Caco-2 (cell line): Measurements from ENCODE around the gene PRSS22. TPM values are rescaled to one million over a fixed set of nuclear protein-coding genes. Genes with fewer than 3 reads are reported as not detected.

Source experiments
- BruUV-seq: library from RNA; stranded (reverse); fragments of 400-500 nt; replicated peaks from 2 replicates; lab custom pipeline; 2021; lab: Mats Ljungman, UMichigan
- CTCF ChIA-PET: fragments of 300-600 bp; sonication (Branson Sonifier 250); formaldehyde crosslinking; loops from one replicate; lab custom pipeline; 2022; ENCODE audit warnings: antibody characterized with exemption; lab: Charles Lee
- POLR2A ChIA-PET: fragments of 300-600 bp; sonication (Branson Sonifier 250); formaldehyde crosslinking; loops from one replicate; lab custom pipeline; 2022; ENCODE audit warnings: antibody characterized with exemption; lab: Charles Lee
- DNase-seq, 2 experiments: peaks; one replicate each; pipeline versions ENCODE4 v3.0.0 to v3.0.0-alpha.2; 2020 to 2022
- H3K27me3 ChIP-seq: replicated peaks from 2 replicates; pipeline ENCODE4 v1.6.0; 2011; ENCODE audit warnings: low read length; ENCODE audit not compliant: control insufficient read depth, insufficient read depth
- H3K36me3 ChIP-seq: 2 replicates; pipeline ENCODE4 v1.5.1; 2011; ENCODE audit warnings: low read length; ENCODE audit not compliant: control insufficient read depth, insufficient read depth
- H3K4me1 ChIP-seq: fragments of 250-450 bp; sonication (Bioruptor Pico); 2 replicates; pipeline ENCODE4 v1.5.1; 2020; ENCODE audit warnings: mild to moderate bottlenecking
- H3K4me3 ChIP-seq: 2 replicates; pipeline ENCODE4 v1.5.1; 2011; ENCODE audit warnings: low read depth, mild to moderate bottlenecking, control low read depth, low read length
- H3K9me3 ChIP-seq: fragments of 250-450 bp; sonication (Bioruptor Pico); 2 replicates; pipeline ENCODE4 v1.5.1; 2020; ENCODE audit warnings: mild to moderate bottlenecking, moderate library complexity
- H3K27ac Mint-ChIP-seq: one replicate; pipeline ENCODE4 v1.8.0; 2022; ENCODE audit warnings: mixed read lengths; ENCODE audit not compliant: unreplicated experiment
- H3K27me3 Mint-ChIP-seq: one replicate; pipeline ENCODE4 v1.8.0; 2022; ENCODE audit warnings: mixed read lengths; ENCODE audit not compliant: insufficient read depth, unreplicated experiment
- H3K36me3 Mint-ChIP-seq: one replicate; pipeline ENCODE4 v1.8.0; 2022; ENCODE audit warnings: mild to moderate bottlenecking, mixed read lengths; ENCODE audit not compliant: insufficient read depth, unreplicated experiment
- H3K4me1 Mint-ChIP-seq: one replicate; pipeline ENCODE4 v1.8.0; 2022; ENCODE audit warnings: low read depth, mixed read lengths; ENCODE audit not compliant: unreplicated experiment
- H3K4me3 Mint-ChIP-seq: one replicate; pipeline ENCODE4 v1.8.0; 2022; ENCODE audit warnings: mild to moderate bottlenecking, moderate library complexity, mixed read lengths; ENCODE audit not compliant: unreplicated experiment
- H3K9me3 Mint-ChIP-seq: one replicate; pipeline ENCODE4 v1.8.0; 2022; ENCODE audit warnings: mixed read lengths; ENCODE audit not compliant: unreplicated experiment
- intact Hi-C: fragments of 100-400 bp; cut with micrococcal nuclease; formaldehyde crosslinking; loops from one replicate; pipeline ENCODE4 v1.10.0; 2022; ENCODE audit not compliant: unreplicated experiment
- total RNA-seq: library from RNA; stranded (reverse); gene quantifications from 2 replicates; pipeline ENCODE4 v1.2.3, GENCODE V29; 2022
- TF ChIP-seq, protein P1 (sequence below), 2 experiments: fragments of 200-600 bp in 1 of 2; IDR thresholded peaks; 1 replicate in 1 of 2; 2 replicates in 1 of 2; pipeline versions ENCODE4 v1.5.1 to v1.8.0; 2011 to 2022; ENCODE audit warnings: antibody characterized with exemption in 1 of 2, control low read depth in 1 of 2, inconsistent platforms in 1 of 2, low read depth in 1 of 2, low read length in 1 of 2, mild to moderate bottlenecking in 1 of 2, moderate library complexity in 1 of 2; ENCODE audit not compliant: insufficient read depth in 1 of 2, severe bottlenecking in 1 of 2, unreplicated experiment in 1 of 2

The PRSS22 gene
- total RNA-seq, 1 experiment from 2014 or later = 131 TPM

DNA sequence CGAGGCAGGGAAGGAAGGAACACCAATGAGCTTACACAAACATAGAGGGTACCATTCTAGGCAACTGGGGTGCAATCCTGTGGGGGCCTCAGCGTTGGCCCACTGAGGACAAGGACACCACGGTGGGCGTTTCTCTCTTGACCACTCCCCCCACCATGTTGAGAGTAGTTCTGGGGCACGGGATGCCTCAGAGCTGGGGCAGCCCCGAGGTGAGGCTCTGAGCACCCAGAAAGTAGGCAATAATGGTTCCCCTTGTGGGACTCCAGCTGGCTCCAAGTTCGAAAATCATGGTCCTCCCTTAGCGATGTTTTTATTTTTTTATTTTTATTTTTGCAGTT is 35.8 kb downstream of the PRSS22 start:
- BruUV-seq = no TSS peak
- H3K36me3 Mint-ChIP-seq = no peaks in the 10 kb centered on the region
- H3K36me3 ChIP-seq = no peaks in the 10 kb centered on the region
- DNase-seq = no peak
- no peak overlapping the region for H3K4me3 Mint-ChIP-seq
- intact Hi-C loops = loop anchor here (2.0 kb wide), 1 partner anchor 39 kb away; no protein-coding TSS in a partner anchor
- no peaks in the 10 kb centered on the region for H3K9me3 Mint-ChIP-seq
- ChIA-PET POLR2A (no interaction called here), CTCF (interaction anchor here (0.5 kb wide), 1 partner anchor 38 kb away, joined by 4 read pairs; no protein-coding TSS in a partner anchor)
- no peak overlapping the region for H3K27ac Mint-ChIP-seq
- no peak overlapping the region for H3K4me3 ChIP-seq
- H3K4me1 ChIP-seq = no peaks in the 10 kb centered on the region
- no peaks in the 10 kb centered on the region for H3K9me3 ChIP-seq
- TF ChIP-seq, protein P1, sequence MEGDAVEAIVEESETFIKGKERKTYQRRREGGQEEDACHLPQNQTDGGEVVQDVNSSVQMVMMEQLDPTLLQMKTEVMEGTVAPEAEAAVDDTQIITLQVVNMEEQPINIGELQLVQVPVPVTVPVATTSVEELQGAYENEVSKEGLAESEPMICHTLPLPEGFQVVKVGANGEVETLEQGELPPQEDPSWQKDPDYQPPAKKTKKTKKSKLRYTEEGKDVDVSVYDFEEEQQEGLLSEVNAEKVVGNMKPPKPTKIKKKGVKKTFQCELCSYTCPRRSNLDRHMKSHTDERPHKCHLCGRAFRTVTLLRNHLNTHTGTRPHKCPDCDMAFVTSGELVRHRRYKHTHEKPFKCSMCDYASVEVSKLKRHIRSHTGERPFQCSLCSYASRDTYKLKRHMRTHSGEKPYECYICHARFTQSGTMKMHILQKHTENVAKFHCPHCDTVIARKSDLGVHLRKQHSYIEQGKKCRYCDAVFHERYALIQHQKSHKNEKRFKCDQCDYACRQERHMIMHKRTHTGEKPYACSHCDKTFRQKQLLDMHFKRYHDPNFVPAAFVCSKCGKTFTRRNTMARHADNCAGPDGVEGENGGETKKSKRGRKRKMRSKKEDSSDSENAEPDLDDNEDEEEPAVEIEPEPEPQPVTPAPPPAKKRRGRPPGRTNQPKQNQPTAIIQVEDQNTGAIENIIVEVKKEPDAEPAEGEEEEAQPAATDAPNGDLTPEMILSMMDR (IDR thresholded peaks at IDR 0.05; ENCODE audit: insufficient read depth in 1 of 2, low read depth in 1 of 2, low read length in 1 of 2, severe bottlenecking in 1 of 2, unreplicated experiment in 1 of 2) = no peak
- no peaks in the 10 kb centered on the region for H3K27me3 ChIP-seq
- no peaks in the 10 kb centered on the region for H3K27me3 Mint-ChIP-seq
- peaks cover 4% of the 10 kb centered on the region for H3K4me1 Mint-ChIP-seq

DNA sequence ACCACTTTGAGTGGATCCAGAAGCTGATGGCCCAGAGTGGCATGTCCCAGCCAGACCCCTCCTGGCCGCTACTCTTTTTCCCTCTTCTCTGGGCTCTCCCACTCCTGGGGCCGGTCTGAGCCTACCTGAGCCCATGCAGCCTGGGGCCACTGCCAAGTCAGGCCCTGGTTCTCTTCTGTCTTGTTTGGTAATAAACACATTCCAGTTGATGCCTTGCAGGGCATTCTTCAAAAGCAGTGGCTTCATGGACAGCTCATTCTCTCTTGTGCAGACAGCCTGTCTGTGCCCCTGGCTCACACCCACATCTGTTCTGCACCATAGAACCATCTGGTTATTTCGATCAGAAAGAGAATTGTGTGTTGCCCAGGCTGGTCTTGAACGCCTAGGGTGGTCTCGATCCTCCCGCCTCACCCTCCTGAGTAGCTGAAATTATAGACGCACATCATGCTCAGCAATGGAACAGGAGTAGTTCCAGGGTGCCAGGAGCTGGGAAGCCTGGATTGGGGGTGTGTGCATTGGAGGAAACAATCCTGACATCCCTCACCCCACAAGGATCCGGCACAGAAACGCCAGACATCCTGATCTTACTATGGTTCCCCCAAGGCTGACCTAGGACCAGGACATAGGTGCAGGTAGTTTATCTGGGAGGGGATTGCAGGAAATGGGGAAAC is 36.3 kb downstream of the PRSS22 start:
- BruUV-seq = no TSS peak
- CTCF ChIA-PET = interaction anchor here (0.5 to 0.6 kb wide), 2 partner anchors 38 to 61 kb away, joined by 3 to 4 read pairs; partner anchors contain the start of gene FLYWCH2
- H3K9me3 Mint-ChIP-seq = no peaks in the 10 kb centered on the region

GRCh38 chr16:2820836-2821486 is 37.0 kb downstream of the PRSS22 start:
- Mint-ChIP-seq H3K4me3 (no peak overlapping the region), H3K4me1 (peaks cover 4% of the 10 kb centered on the region), H3K27me3 (no peaks in the 10 kb centered on the region), H3K9me3 (no peaks in the 10 kb centered on the region), H3K27ac (no peak overlapping the region), H3K36me3 (no peaks in the 10 kb centered on the region)
- no peak for DNase-seq
- intact Hi-C loops = no loop called here
- Histone ChIP-seq H3K9me3 (no peaks in the 10 kb centered on the region), H3K36me3 (no peaks in the 10 kb centered on the region), H3K27me3 (no peaks in the 10 kb centered on the region), H3K4me1 (peaks cover under 1% of the 10 kb centered on the region; the same call in 1 of the 2 replicates), H3K4me3 (no peak overlapping the region)
- BruUV-seq = no TSS peak
- TF ChIP-seq, protein P1 (IDR thresholded peaks at IDR 0.05; ENCODE audit: insufficient read depth in 1 of 2, low read depth in 1 of 2, low read length in 1 of 2, severe bottlenecking in 1 of 2, unreplicated experiment in 1 of 2) = no peak
- POLR2A ChIA-PET = no interaction called here
- CTCF ChIA-PET = interaction anchor here (0.6 kb wide), 1 partner anchor 62 kb away, joined by 3 read pairs; the partner anchor contains the start of gene FLYWCH2

More for the DNA sequence above, 36.3 kb downstream of the PRSS22 start:
- no peak overlapping the region for H3K4me3 ChIP-seq
- Mint-ChIP-seq H3K4me1 (peaks cover 4% of the 10 kb centered on the region), H3K27me3 (no peaks in the 10 kb centered on the region), H3K4me3 (no peak overlapping the region), H3K36me3 (no peaks in the 10 kb centered on the region), H3K27ac (no peak overlapping the region)
- H3K27me3 ChIP-seq = no peaks in the 10 kb centered on the region
- POLR2A ChIA-PET = no interaction called here
- no peak for DNase-seq
- intact Hi-C loops = loop anchor here (2.0 kb wide), 1 partner anchor 39 kb away; no protein-coding TSS in a partner anchor
- no peaks in the 10 kb centered on the region for H3K36me3 ChIP-seq
- TF ChIP-seq, protein P1 (IDR thresholded peaks at IDR 0.05; ENCODE audit: insufficient read depth in 1 of 2, low read depth in 1 of 2, low read length in 1 of 2, severe bottlenecking in 1 of 2, unreplicated experiment in 1 of 2) = no peak
- H3K9me3 ChIP-seq = no peaks in the 10 kb centered on the region
- H3K4me1 ChIP-seq = no peaks in the 10 kb centered on the region
